Frontal cortex (tissue), 4 donors: ENCODE measurements around the gene GRIK2. TPM values are rescaled to one million over a fixed set of nuclear protein-coding genes. Genes with fewer than 3 reads are reported as not detected.

Experiments used
- DNase-seq, 2 donors: peaks; one replicate each; pipeline ENCODE4 v3.0.0; 2012; ENCODE audit warnings: low spot score in 2 of 2
- FAIRE-seq: peaks from 2 replicates; lab custom pipeline; 2012; peaks lifted over from hg19 to GRCh38; lab: Jason Lieb, UNC
- total RNA-seq: library from RNA; depleted of rRNA; stranded (reverse); fragments of >200 nt; gene quantifications from one replicate; pipeline ENCODE4 v1.2.3, GENCODE V29; 2014
- donor health status: control.
- donor health status: control.
- donor health status: control.

Gene GRIK2
- total RNA-seq, 1 donor from 2014 or later: 130 TPM

GRCh38 chr6:101686653-101687052, 293.1 kb downstream of the GRIK2 start:
- DNase-seq (no peak), FAIRE-seq (no peak)

- DNase-seq: no peak
- no peak for FAIRE-seq
Measured at GRCh38 chr6:101689156-101689555, 295.6 kb downstream of the GRIK2 start.

- no peak for FAIRE-seq
- DNase-seq: no peak
Measured at GRCh38 chr6:101689695-101690094, 296.2 kb downstream of the GRIK2 start.

- no peak for FAIRE-seq
- DNase-seq: no peak
Measured at GRCh38 chr6:101700655-101701054, 307.1 kb downstream of the GRIK2 start.

- DNase-seq (no peak), FAIRE-seq (no peak)
Measured at GRCh38 chr6:101703311-101703710, 309.8 kb downstream of the GRIK2 start.

- FAIRE-seq: no peak
- no peak for DNase-seq
Measured at GRCh38 chr6:101705866-101706265, 312.4 kb downstream of the GRIK2 start.

- FAIRE-seq (no peak), DNase-seq (no peak)
Measured at GRCh38 chr6:101706576-101706975, 313.1 kb downstream of the GRIK2 start.

- FAIRE-seq: no peak
- DNase-seq: no peak
Measured at GRCh38 chr6:101711518-101711917, 318.0 kb downstream of the GRIK2 start.

GRCh38 chr6:101716387-101716786, 322.9 kb downstream of the GRIK2 start:
- no peak for FAIRE-seq
- DNase-seq: no peak

GRCh38 chr6:101716810-101717209, 323.3 kb downstream of the GRIK2 start:
- no peak for FAIRE-seq

GRCh38 chr6:101719521-101719920, 326.0 kb downstream of the GRIK2 start:
- FAIRE-seq (no peak), DNase-seq (no peak)

More at GRCh38 chr6:101716810-101717209, 323.3 kb downstream of the GRIK2 start:
- no peak for DNase-seq

GRCh38 chr6:101722471-101722870, 329.0 kb downstream of the GRIK2 start:
- FAIRE-seq: no peak

GRCh38 chr6:101722991-101723579, 329.6 kb downstream of the GRIK2 start:
- no peak for DNase-seq
- FAIRE-seq: no peak

More at GRCh38 chr6:101722471-101722870, 329.0 kb downstream of the GRIK2 start:
- no peak for DNase-seq

GRCh38 chr6:101728388-101728787, 334.9 kb downstream of the GRIK2 start:
- FAIRE-seq: no peak
- DNase-seq: no peak

- FAIRE-seq: no peak
- no peak for DNase-seq
Measured at GRCh38 chr6:101728956-101729355, 335.4 kb downstream of the GRIK2 start.

GRCh38 chr6:101730954-101731353, 337.4 kb downstream of the GRIK2 start:
- FAIRE-seq: no peak

GRCh38 chr6:101733899-101734298, 340.4 kb downstream of the GRIK2 start:
- DNase-seq: no peak
- FAIRE-seq: no peak

More at GRCh38 chr6:101730954-101731353, 337.4 kb downstream of the GRIK2 start:
- DNase-seq: no peak

- FAIRE-seq (no peak), DNase-seq (no peak)
Measured at GRCh38 chr6:101738481-101738880, 345.0 kb downstream of the GRIK2 start.

GRCh38 chr6:101740631-101741030, 347.1 kb downstream of the GRIK2 start:
- FAIRE-seq (no peak), DNase-seq (no peak)

- no peak for FAIRE-seq
Measured at GRCh38 chr6:101741474-101742171, 348.1 kb downstream of the GRIK2 start.

GRCh38 chr6:101747160-101747559, 353.7 kb downstream of the GRIK2 start:
- FAIRE-seq (no peak), DNase-seq (no peak)

More at GRCh38 chr6:101741474-101742171, 348.1 kb downstream of the GRIK2 start:
- DNase-seq: no peak

- FAIRE-seq (no peak), DNase-seq (no peak)
Measured at GRCh38 chr6:101747716-101748115, 354.2 kb downstream of the GRIK2 start.
